Body of pancreas (tissue), 4 donors: Measurements from ENCODE around the gene CDC42EP1. TPM values are rescaled to one million over a fixed set of nuclear protein-coding genes. Genes with fewer than 3 reads are reported as not detected.
"Not testable (repeated sequence)": the region's sequence is repeated elsewhere in the genome, so short reads cannot be mapped to it uniquely, and the experiment has no call there.

Experiments
- ATAC-seq: fragments of 150-250 bp; one replicate; pipeline ENCODE4 v1.9.1; 2016
- DNase-seq, 4 donors: peaks; one replicate each; pipeline ENCODE4 v3.0.0-alpha.2; 2019
- H3K27ac ChIP-seq, 4 donors: fragments of 200-600 bp; sonication (generic); 1 replicate in 3 of 4; 2 replicates in 1 of 4; pipeline versions ENCODE4 v1.5.1 to v1.6.1; 2016 to 2019; ENCODE audit warnings: mild to moderate bottlenecking in 1 of 4, mixed read lengths in 1 of 4, moderate library complexity in 1 of 4
- H3K27me3 ChIP-seq, 2 donors: fragments of 200-600 bp; sonication (generic); one replicate each; pipeline ENCODE4 v1.6.0; 2016; ENCODE audit warnings: mild to moderate bottlenecking in 1 of 2
- H3K36me3 ChIP-seq, 2 donors: fragments of 200-600 bp; sonication (generic); replicated peaks in 1 of 2; 2 replicates each; pipeline ENCODE4 v1.5.1; 2016; ENCODE audit warnings: low read depth in 2 of 2; ENCODE audit not compliant: insufficient read depth in 1 of 2
- H3K4me1 ChIP-seq: fragments of 200-600 bp; sonication (generic); one replicate; pipeline ENCODE4 v1.6.0; 2016
- H3K4me3 ChIP-seq, 2 donors: fragments of 200-600 bp; sonication (generic); 1 replicate in 1 of 2; 2 replicates in 1 of 2; pipeline ENCODE4 v1.5.1; 2016 to 2019
- H3K9me3 ChIP-seq, 3 donors: fragments of 200-600 bp; sonication (generic); 1 replicate in 2 of 3; 2 replicates in 1 of 3; pipeline ENCODE4 v1.5.1; 2016
- CTCF ChIP-seq, 7 experiments: fragments of 450-650 bp in 4 of 7; fragments of 200-600 bp in 3 of 7; sonication (generic) in 3 of 7; IDR thresholded peaks; one replicate each; pipeline ENCODE4 v1.5.1; 2016 to 2019; ENCODE audit warnings: antibody characterized with exemption in 7 of 7
- POLR2A ChIP-seq, 3 donors: fragments of 450-650 bp; IDR thresholded peaks; one replicate each; pipeline ENCODE4 v1.6.1; 2016; ENCODE audit warnings: antibody characterized with exemption in 3 of 3, mild to moderate bottlenecking in 2 of 3
- WGBS, 2 donors: methylation state at CpG; one replicate each; pipeline ENCODE4 v1.1.5; 2017; 5-methylcytosine and 5-hydroxymethylcytosine counted together
- intact Hi-C: fragments of 100-400 bp; cut with DNase I; formaldehyde crosslinking; loops from one replicate; pipeline ENCODE4 v1.15.1; 2023
- total RNA-seq, 2 donors: library from RNA; depleted of rRNA; stranded (reverse); fragments of >200 nt; gene quantifications; one replicate each; pipeline ENCODE4 v1.1.0, GENCODE V29; 2016

The CDC42EP1 gene
- total RNA-seq, 2 donors from 2014 or later = 73.2 to 84.7 TPM

- peaks cover 0 to 2% of the 10 kb centered on the region in 2 donors for H3K36me3 ChIP-seq
- H3K27me3 ChIP-seq = no peaks in the 10 kb centered on the region
- DNase-seq = no peak
- no peaks in the 10 kb centered on the region for H3K9me3 ChIP-seq
- WGBS, 2 donors = 5 to 10% methylated on average over 12 to 26 of the region's 26 CpGs
- peak overlapping the region; percentile 92 to 97 (median 94) for H3K27ac ChIP-seq
- intact Hi-C loops = no loop called here
- H3K4me1 ChIP-seq = peaks cover 41% of the 10 kb centered on the region
- H3K4me3 ChIP-seq = peak overlapping the region; percentile 73 to 84
- TF ChIP-seq POLR2A (IDR thresholded peaks at IDR 0.05) (no peak), CTCF (IDR thresholded peaks at IDR 0.05) (peak in 1 of 7 experiments; percentile 2)
- no peak for ATAC-seq
These were observed 49.2 kb downstream of the CDC42EP1 start for GRCh38 chr22:37609240-37610152.

DNA sequence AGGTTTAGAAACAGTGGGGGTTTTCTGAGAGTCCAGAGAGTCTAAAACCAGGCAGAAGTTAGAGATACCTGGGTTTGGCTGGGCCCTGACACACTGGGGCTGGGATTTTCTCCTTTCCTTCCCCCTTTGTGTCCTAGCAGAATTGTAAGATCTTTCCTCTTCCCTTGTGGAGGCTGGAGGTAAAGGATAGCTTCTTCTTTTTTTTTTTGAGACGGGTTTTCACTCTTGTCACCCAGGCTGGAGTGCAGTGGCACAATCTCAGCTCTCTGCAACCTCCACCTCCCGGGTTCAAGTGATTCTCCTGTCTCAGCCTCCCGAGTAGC, 49.8 kb downstream of the CDC42EP1 start:
- not testable (repeated sequence) for ATAC-seq, H3K4me3 ChIP-seq
- peaks cover 41% of the 10 kb centered on the region for H3K4me1 ChIP-seq

DNA sequence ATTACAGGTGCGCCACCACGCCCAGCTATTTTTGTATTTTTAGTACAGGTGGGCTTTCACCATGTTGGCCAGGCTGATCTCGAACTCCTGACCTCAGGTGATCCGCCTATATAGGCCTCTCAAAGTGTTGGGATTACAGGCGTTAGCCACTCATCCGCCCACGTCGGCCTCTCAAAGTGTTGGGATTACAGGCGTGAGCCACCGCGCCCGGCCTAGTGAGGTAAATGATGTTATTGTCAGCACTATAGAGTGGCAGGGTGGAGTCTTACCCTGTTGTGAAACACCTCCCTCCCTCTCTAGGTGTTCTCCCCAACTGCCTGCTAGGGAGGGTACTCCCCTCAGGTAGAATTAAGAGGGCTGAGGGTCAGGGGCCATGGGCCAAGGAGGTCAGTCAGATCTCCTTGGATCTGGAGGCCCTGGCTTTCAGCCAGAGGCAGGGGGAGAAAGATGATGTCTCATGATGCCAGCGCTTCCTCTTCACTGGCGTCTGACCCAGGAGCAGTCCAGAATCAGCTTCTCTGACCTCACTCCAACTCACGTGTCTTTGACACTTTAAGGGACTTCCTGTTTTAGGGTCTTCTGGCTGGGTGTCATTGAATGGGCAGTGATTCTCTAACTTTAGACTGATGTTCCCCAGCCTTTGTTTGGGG, 50.3 kb downstream of the CDC42EP1 start:
- peak in 1 of 4 donors; percentile 67 for DNase-seq
- WGBS, 2 donors = 84 to 85% methylated on average over 5 to 15 of the region's 15 CpGs
- Histone ChIP-seq H3K27ac (peak overlapping the region in 2 of 4 donors; percentile 93 to 96), H3K36me3 (peaks cover 0 to 2% of the 10 kb centered on the region in 2 donors), H3K4me1 (peaks cover 41% of the 10 kb centered on the region), H3K4me3 (no peak overlapping the region), H3K9me3 (no peaks in the 10 kb centered on the region), H3K27me3 (no peaks in the 10 kb centered on the region)
- TF ChIP-seq CTCF (IDR thresholded peaks at IDR 0.05) = no peak
- peak in 1 of 3 donors; percentile 12 for TF ChIP-seq POLR2A (IDR thresholded peaks at IDR 0.05)
- no peak for ATAC-seq
- intact Hi-C loops = no loop called here

More for the DNA sequence above, 49.8 kb downstream of the CDC42EP1 start:
- DNase-seq, intact Hi-C loops, H3K9me3 ChIP-seq, H3K27me3 ChIP-seq, H3K36me3 ChIP-seq: not testable (repeated sequence)
- 70 to 86% methylated on average over 3 of the region's 3 CpGs for WGBS, 2 donors
- H3K27ac ChIP-seq = peak overlapping the region in 3 of 4 donors; percentile 92 to 96 (median 93)

GRCh38 chr22:37611207-37611606, 50.9 kb downstream of the CDC42EP1 start:
- WGBS, 2 donors = 80 to 81% methylated on average over 4 to 6 of the region's 6 CpGs
- intact Hi-C loops = no loop called here
- Histone ChIP-seq H3K27me3 (no peaks in the 10 kb centered on the region), H3K36me3 (peaks cover 0 to 5% of the 10 kb centered on the region in 2 donors), H3K4me1 (peaks cover 39% of the 10 kb centered on the region), H3K9me3 (no peaks in the 10 kb centered on the region), H3K4me3 (no peak overlapping the region), H3K27ac (peak overlapping the region in 1 of 4 donors; percentile 41)
- DNase-seq (no peak), ATAC-seq (no peak)
- TF ChIP-seq CTCF (IDR thresholded peaks at IDR 0.05) (no peak), POLR2A (IDR thresholded peaks at IDR 0.05) (no peak)
